SU-DHL-6 (cell line): ENCODE measurements around the gene TMEM43.

ENCODE experiments used
- H2AFZ ChIP-seq: fragments of 200-600 bp; sonication (generic); 2 replicates; pipeline ENCODE4 v1.6.1; 2014; ENCODE audit warnings: low read depth, mild to moderate bottlenecking, moderate library complexity, mixed read lengths, antibody characterized with exemption, low read length; ENCODE audit not compliant: severe bottlenecking
- H3F3A ChIP-seq: fragments of 200-600 bp; shearing (Covaris generic); 2 replicates; pipeline ENCODE4 v1.6.0; 2016; ENCODE audit warnings: antibody characterized with exemption, mild to moderate bottlenecking; ENCODE audit not compliant: insufficient read depth
- H3K27ac ChIP-seq: fragments of 200-600 bp; sonication (generic); 2 replicates; pipeline ENCODE4 v1.5.1; 2016; ENCODE audit warnings: low read depth, mild to moderate bottlenecking, low read length, moderate library complexity, mixed read lengths
- H3K27me3 ChIP-seq: fragments of 200-600 bp; sonication (generic), shearing (Covaris generic); 2 replicates; pipeline ENCODE4 v1.6.0; 2014; ENCODE audit warnings: mild to moderate bottlenecking, low read length
- H3K36me3 ChIP-seq: fragments of 200-600 bp; sonication (generic); 2 replicates; pipeline ENCODE4 v1.6.1; 2014; ENCODE audit warnings: mild to moderate bottlenecking, low read length, mixed read lengths
- H3K4me2 ChIP-seq: fragments of 300-600, 200-600 bp; shearing (Covaris generic), sonication (generic); 2 replicates; pipeline ENCODE4 v1.6.0; 2014; ENCODE audit warnings: low read length, low read depth, mild to moderate bottlenecking; ENCODE audit not compliant: poor library complexity, severe bottlenecking
- H3K4me3 ChIP-seq: fragments of 200-600 bp; sonication (generic); 2 replicates; pipeline ENCODE4 v1.5.1; 2014; ENCODE audit warnings: antibody characterized with exemption, low read length, mild to moderate bottlenecking, mixed read lengths; ENCODE audit not compliant: insufficient read depth, poor library complexity, severe bottlenecking
- H3K79me2 ChIP-seq: fragments of 200-600 bp; sonication (generic); 2 replicates; pipeline ENCODE4 v1.6.1; 2014; ENCODE audit warnings: mild to moderate bottlenecking, low read length, moderate library complexity; ENCODE audit not compliant: insufficient read depth
- H3K9ac ChIP-seq: fragments of 200-600 bp; sonication (generic); 2 replicates; pipeline ENCODE4 v1.7.0; 2014; ENCODE audit warnings: mild to moderate bottlenecking, low read length
- H3K9me2 ChIP-seq: fragments of 200-600 bp; sonication (generic); replicated peaks from 2 replicates; pipeline ENCODE4 v1.6.1; 2014; ENCODE audit warnings: low read length; ENCODE audit not compliant: insufficient read depth
- H3K9me3 ChIP-seq: fragments of 200-600 bp; sonication (generic); 2 replicates; pipeline ENCODE4 v1.6.1; 2014; ENCODE audit warnings: low read length, mixed read lengths; ENCODE audit not compliant: insufficient read depth
- H4K20me1 ChIP-seq: fragments of 200-600 bp; sonication (generic); 2 replicates; pipeline ENCODE4 v1.6.1; 2014; ENCODE audit warnings: low read depth, mild to moderate bottlenecking, antibody characterized with exemption, low read length, moderate library complexity, mixed read lengths
- EZH2phosphoT487 ChIP-seq: fragments of 200-600 bp; sonication (generic), shearing (Covaris generic); conservative IDR thresholded peaks from 2 replicates; pipeline ENCODE4 v1.6.1; 2018; ENCODE audit warnings: mild to moderate bottlenecking, antibody characterized with exemption, low read length, moderate library complexity, mixed read lengths
- TF ChIP-seq, protein P1 (sequence below): fragments of 200-600 bp; sonication (generic); IDR thresholded peaks from one replicate; pipeline ENCODE4 v1.5.1; 2017; ENCODE audit warnings: antibody characterized with exemption, mild to moderate bottlenecking, low read length, moderate library complexity; ENCODE audit not compliant: insufficient read depth, poor library complexity, severe bottlenecking

TMEM43 gene

DNA sequence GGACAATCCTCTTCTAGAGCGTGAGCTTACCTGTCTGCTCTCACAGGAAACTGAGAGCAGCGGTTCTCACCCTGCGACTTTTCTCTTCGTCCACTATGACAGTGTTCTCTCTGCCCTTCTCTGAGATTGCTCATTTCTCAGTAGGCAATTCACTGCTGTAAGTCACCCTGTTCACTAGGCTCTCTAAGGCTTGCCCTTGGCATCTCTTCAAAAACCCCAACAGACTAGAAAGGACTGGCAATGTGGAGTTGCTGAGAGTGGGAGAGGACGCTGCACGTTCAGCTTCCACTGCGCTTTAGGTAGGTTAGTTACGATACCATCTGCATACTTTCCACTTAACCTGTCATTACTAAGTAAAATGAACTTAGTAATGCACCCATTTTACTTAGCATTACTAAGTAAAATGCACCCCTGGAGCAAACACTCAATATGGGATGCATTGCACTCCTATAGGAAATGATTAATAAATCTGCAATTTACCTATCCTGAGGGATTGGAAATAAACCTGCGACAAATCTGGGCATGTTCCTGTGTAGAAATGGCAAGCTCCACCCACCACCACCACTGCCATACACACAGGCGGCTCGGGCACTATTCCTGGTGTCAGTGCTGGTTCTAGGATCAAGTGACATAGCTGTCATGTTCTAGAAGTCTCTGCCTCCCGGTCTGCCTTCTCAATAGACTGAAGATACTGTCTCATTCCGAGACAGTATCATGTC lies 32.1 kb downstream of the TMEM43 start:
- Histone ChIP-seq H3K27ac (no peak overlapping the region), H3F3A (no peaks in the 10 kb centered on the region), H2AFZ (no peak overlapping the region), H3K36me3 (peaks cover 23% of the 10 kb centered on the region), H4K20me1 (no peaks in the 10 kb centered on the region), H3K9ac (no peak overlapping the region), H3K4me2 (no peak overlapping the region), H3K4me3 (no peak overlapping the region), H3K9me3 (0 out of 2 replicates have a peak, but pooled peaks cover 5% of the 10 kb centered on the region), H3K27me3 (no peaks in the 10 kb centered on the region), H3K79me2 (no peaks in the 10 kb centered on the region), H3K9me2 (no peaks in the 10 kb centered on the region)
- TF ChIP-seq EZH2phosphoT487: no peak
- TF ChIP-seq, protein P1, sequence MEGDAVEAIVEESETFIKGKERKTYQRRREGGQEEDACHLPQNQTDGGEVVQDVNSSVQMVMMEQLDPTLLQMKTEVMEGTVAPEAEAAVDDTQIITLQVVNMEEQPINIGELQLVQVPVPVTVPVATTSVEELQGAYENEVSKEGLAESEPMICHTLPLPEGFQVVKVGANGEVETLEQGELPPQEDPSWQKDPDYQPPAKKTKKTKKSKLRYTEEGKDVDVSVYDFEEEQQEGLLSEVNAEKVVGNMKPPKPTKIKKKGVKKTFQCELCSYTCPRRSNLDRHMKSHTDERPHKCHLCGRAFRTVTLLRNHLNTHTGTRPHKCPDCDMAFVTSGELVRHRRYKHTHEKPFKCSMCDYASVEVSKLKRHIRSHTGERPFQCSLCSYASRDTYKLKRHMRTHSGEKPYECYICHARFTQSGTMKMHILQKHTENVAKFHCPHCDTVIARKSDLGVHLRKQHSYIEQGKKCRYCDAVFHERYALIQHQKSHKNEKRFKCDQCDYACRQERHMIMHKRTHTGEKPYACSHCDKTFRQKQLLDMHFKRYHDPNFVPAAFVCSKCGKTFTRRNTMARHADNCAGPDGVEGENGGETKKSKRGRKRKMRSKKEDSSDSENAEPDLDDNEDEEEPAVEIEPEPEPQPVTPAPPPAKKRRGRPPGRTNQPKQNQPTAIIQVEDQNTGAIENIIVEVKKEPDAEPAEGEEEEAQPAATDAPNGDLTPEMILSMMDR: no peak

DNA sequence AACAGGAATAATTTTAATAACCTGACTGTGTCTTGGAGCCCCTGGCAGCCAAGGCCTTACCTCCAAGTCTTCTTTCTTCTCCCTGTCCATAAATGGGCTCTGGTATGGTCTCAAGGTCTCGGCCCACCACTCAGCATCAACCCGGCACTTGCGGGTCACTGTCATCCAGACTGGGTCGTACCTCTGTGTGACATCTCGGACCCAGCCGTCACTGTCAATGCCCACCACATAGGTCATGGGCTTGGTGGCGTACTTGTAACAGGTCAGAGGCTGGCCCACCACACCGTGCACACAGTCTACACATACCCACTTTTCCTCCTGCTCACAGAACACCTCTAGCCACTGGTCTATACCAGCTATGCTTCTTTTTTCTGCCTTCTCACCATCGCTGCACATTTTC lies 33.1 kb downstream of the TMEM43 start:
- Histone ChIP-seq H3F3A (no peaks in the 10 kb centered on the region), H3K27me3 (no peaks in the 10 kb centered on the region), H3K4me2 (no peak overlapping the region), H3K27ac (no peak overlapping the region), H2AFZ (no peak overlapping the region), H3K9me3 (0 out of 2 replicates have a peak, but pooled peaks cover 8% of the 10 kb centered on the region), H3K9ac (no peak overlapping the region), H3K36me3 (peaks cover 33% of the 10 kb centered on the region), H3K79me2 (no peaks in the 10 kb centered on the region), H3K9me2 (no peaks in the 10 kb centered on the region), H4K20me1 (no peaks in the 10 kb centered on the region), H3K4me3 (no peak overlapping the region)
- no peak for TF ChIP-seq EZH2phosphoT487
- TF ChIP-seq, protein P1: no peak

DNA sequence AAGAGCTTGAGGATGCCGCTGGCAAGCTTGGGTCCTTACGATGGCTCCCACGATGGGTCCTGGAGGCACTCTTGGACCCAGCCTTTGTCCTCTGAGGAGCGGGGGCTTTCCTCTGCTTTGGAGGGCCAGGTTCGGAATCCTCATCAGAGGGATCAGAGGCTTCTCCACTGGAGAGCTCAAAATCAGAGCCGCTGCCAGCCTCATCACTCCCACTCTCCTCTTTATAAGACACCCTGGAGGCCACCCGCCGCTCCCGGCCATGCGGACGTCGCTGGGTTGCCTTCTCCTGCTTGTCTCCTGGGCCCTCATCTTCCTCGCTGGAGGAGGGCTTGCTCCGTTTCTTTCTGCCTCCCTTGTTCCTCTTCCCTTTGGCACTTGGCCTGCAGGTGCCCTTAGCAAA lies 33.5 kb downstream of the TMEM43 start:
- H3K79me2 ChIP-seq: no peaks in the 10 kb centered on the region
- no peak overlapping the region for H3K4me2 ChIP-seq
- H3K9ac ChIP-seq: no peak overlapping the region
- TF ChIP-seq EZH2phosphoT487: no peak
- TF ChIP-seq, protein P1: no peak
- H3K9me3 ChIP-seq: 0 out of 2 replicates have a peak, but pooled peaks cover 8% of the 10 kb centered on the region
- H3F3A ChIP-seq: no peaks in the 10 kb centered on the region
- H4K20me1 ChIP-seq: no peaks in the 10 kb centered on the region
- peaks cover 37% of the 10 kb centered on the region for H3K36me3 ChIP-seq
- H3K4me3 ChIP-seq: no peak overlapping the region
- no peak overlapping the region for H3K27ac ChIP-seq
- no peaks in the 10 kb centered on the region for H3K27me3 ChIP-seq
- H2AFZ ChIP-seq: no peak overlapping the region
- H3K9me2 ChIP-seq: no peaks in the 10 kb centered on the region
